SK-N-SH (cell line): ENCODE data around the gene GAS6. TPM values are rescaled to one million over a fixed set of nuclear protein-coding genes. Genes with fewer than 3 reads are reported as not detected.

Experiments
- CTCF ChIA-PET: fragments of 300-600, 350-600 bp; formaldehyde crosslinking; extraction: SDS; loops from one replicate; lab custom pipeline; 2021; lab: Yijun Ruan, JAX
- POLR2A ChIA-PET: fragments of 350-600 bp; sonication (Branson Sonifier 250); formaldehyde crosslinking; extraction: SDS; loops from one replicate; lab custom pipeline; 2020; ENCODE audit warnings: antibody characterized with exemption, inconsistent platforms; lab: Yijun Ruan, JAX
- DNase-seq: peaks from one replicate; pipeline ENCODE4 v3.0.0; 2012
- H2AFZ ChIP-seq: fragments of 200-600 bp; sonication (generic); 2 replicates; pipeline ENCODE4 v1.8.1; 2016; ENCODE audit warnings: antibody characterized with exemption, mild to moderate bottlenecking, low read depth
- H3F3A ChIP-seq: fragments of 200-600 bp; sonication (generic); replicated peaks from 2 replicates; pipeline ENCODE3; 2016; ENCODE audit warnings: antibody characterized with exemption, mild to moderate bottlenecking; ENCODE audit not compliant: insufficient read depth
- H3K27ac ChIP-seq, 2 experiments: fragments of 200-500 bp in 1 of 2; fragments of 200-600 bp in 1 of 2; sonication (Bioruptor generic) in 1 of 2; sonication (generic), shearing (Covaris generic) in 1 of 2; 2 replicates each; pipeline versions ENCODE4 v1.5.1 to v1.6.1; 2014 to 2016; ENCODE audit warnings: low read depth in 2 of 2, inconsistent platforms in 1 of 2, low read length in 1 of 2, mild to moderate bottlenecking in 1 of 2, mixed read lengths in 1 of 2
- H3K27me3 ChIP-seq: fragments of 200-600 bp; sonication (generic), shearing (Covaris generic); 2 replicates; pipeline ENCODE4 v1.6.1; 2016; ENCODE audit warnings: mixed run types; ENCODE audit not compliant: insufficient read depth
- H3K36me3 ChIP-seq, 2 experiments: fragments of 200-500 bp in 1 of 2; fragments of 200-600 bp in 1 of 2; sonication (Bioruptor generic) in 1 of 2; sonication (generic) in 1 of 2; replicated peaks in 1 of 2; 2 replicates each; pipeline versions ENCODE3 to v1.5.1; 2014 to 2016; ENCODE audit warnings: low read length in 1 of 2, mild to moderate bottlenecking in 1 of 2; ENCODE audit not compliant: insufficient read depth in 2 of 2, control insufficient read depth in 1 of 2
- H3K4me1 ChIP-seq, 2 experiments: fragments of 200-500 bp in 1 of 2; fragments of 200-600 bp in 1 of 2; sonication (Bioruptor generic) in 1 of 2; sonication (generic), shearing (Covaris generic) in 1 of 2; 2 replicates each; pipeline versions ENCODE4 v1.5.1 to v1.6.1; 2014 to 2016; ENCODE audit warnings: low read depth in 1 of 2, low read length in 1 of 2, mixed run types in 1 of 2; ENCODE audit not compliant: insufficient read depth in 2 of 2, control insufficient read depth in 1 of 2
- H3K4me2 ChIP-seq: fragments of 200-600 bp; sonication (generic), shearing (Covaris generic); 2 replicates; pipeline ENCODE4 v1.6.1; 2017; ENCODE audit warnings: mixed run types
- H3K4me3 ChIP-seq, 2 experiments: fragments of 200-500 bp in 1 of 2; fragments of 200-600 bp in 1 of 2; sonication (Bioruptor generic) in 1 of 2; sonication (generic), shearing (Covaris generic) in 1 of 2; 2 replicates each; pipeline versions ENCODE4 v1.5.1 to v1.8.1; 2014 to 2016; ENCODE audit warnings: low read depth in 2 of 2, inconsistent platforms in 1 of 2, low read length in 1 of 2, mild to moderate bottlenecking in 1 of 2, mixed read lengths in 1 of 2, moderate library complexity in 1 of 2
- H3K79me2 ChIP-seq: fragments of 200-600 bp; sonication (generic); 2 replicates; pipeline ENCODE4 v1.8.1; 2017; ENCODE audit warnings: mild to moderate bottlenecking; ENCODE audit not compliant: insufficient read depth
- H3K9ac ChIP-seq: fragments of 200-600 bp; sonication (generic); 2 replicates; pipeline ENCODE4 v1.6.1; 2017; ENCODE audit warnings: mixed run types
- H3K9me2 ChIP-seq: fragments of 200-600 bp; sonication (generic); 2 replicates; pipeline ENCODE4 v1.6.1; 2017; ENCODE audit warnings: mixed run types
- H3K9me3 ChIP-seq: fragments of 200-600 bp; sonication (generic); 2 replicates; pipeline ENCODE4 v1.6.1; 2017; ENCODE audit warnings: mixed run types, mild to moderate bottlenecking, moderate library complexity
- H4K20me1 ChIP-seq: fragments of 200-600 bp; sonication (generic); 2 replicates; pipeline ENCODE4 v1.6.1; 2017; ENCODE audit warnings: mild to moderate bottlenecking, mixed run types; ENCODE audit not compliant: insufficient read depth
- ELF1 ChIP-seq: IDR thresholded peaks from 2 replicates; pipeline ENCODE4 v1.4.0; 2012
- EZH2phosphoT487 ChIP-seq: fragments of 200-600 bp; sonication (generic); IDR thresholded peaks from 2 replicates; pipeline ENCODE4 v1.6.1; 2017; ENCODE audit warnings: low read depth, mixed run types, mild to moderate bottlenecking, antibody characterized with exemption, moderate library complexity, borderline replicate concordance
- FOSL2 ChIP-seq: IDR thresholded peaks from 2 replicates; pipeline ENCODE4 v1.4.0; 2012; ENCODE audit warnings: low read depth, mild to moderate bottlenecking, moderate library complexity, borderline replicate concordance
- FOXM1 ChIP-seq: IDR thresholded peaks from 2 replicates; pipeline ENCODE4 v1.4.0; 2012; ENCODE audit warnings: low read depth, mild to moderate bottlenecking
- GABPA ChIP-seq: IDR thresholded peaks from 2 replicates; pipeline ENCODE4 v1.4.0; 2012; ENCODE audit warnings: low read depth, mild to moderate bottlenecking
- MXI1 ChIP-seq: IDR thresholded peaks from 2 replicates; pipeline ENCODE4 v1.6.1; 2012; ENCODE audit warnings: mild to moderate bottlenecking, low read depth, low read length, improper control_type of control experiment
- NRF1 ChIP-seq: IDR thresholded peaks from 2 replicates; pipeline ENCODE4 v1.6.1; 2012; ENCODE audit warnings: low read depth, mild to moderate bottlenecking, low read length
- RFX5 ChIP-seq: IDR thresholded peaks from 2 replicates; pipeline ENCODE4 v1.6.1; 2012; ENCODE audit warnings: mild to moderate bottlenecking, improper control_type of control experiment, low read length
- RXRA ChIP-seq: IDR thresholded peaks from 2 replicates; pipeline ENCODE4 v1.4.0; 2012; ENCODE audit warnings: low read depth, mild to moderate bottlenecking, borderline replicate concordance
- SIN3A ChIP-seq: IDR thresholded peaks from 2 replicates; pipeline ENCODE4 v1.6.1; 2012; ENCODE audit warnings: low read depth, mild to moderate bottlenecking, low read length, moderate library complexity, borderline replicate concordance
- SMC3 ChIP-seq: IDR thresholded peaks from 2 replicates; pipeline ENCODE4 v1.6.1; 2012; ENCODE audit warnings: low read depth, low read length, improper control_type of control experiment
- TAF1 ChIP-seq: IDR thresholded peaks from 2 replicates; pipeline ENCODE4 v1.6.1; 2012; ENCODE audit warnings: low read depth, mild to moderate bottlenecking, low read length, moderate library complexity, borderline replicate concordance
- YY1 ChIP-seq: IDR thresholded peaks from 2 replicates; pipeline ENCODE4 v1.4.0; 2012; ENCODE audit warnings: low read depth, mild to moderate bottlenecking
- WGBS: methylation state at CpG from one replicate; pipeline ENCODE4 v1.1.6; 2017; ENCODE audit warnings: low lambda C conversion rate; 5-methylcytosine and 5-hydroxymethylcytosine counted together
- polyA plus RNA-seq, 3 experiments: library from polyadenylated mRNA; depleted of rRNA; stranded (reverse); fragments of >200 nt; gene quantifications; 2 replicates each; pipeline ENCODE4 v1.2.3, GENCODE V29; 2012
- TF ChIP-seq, protein P1 (sequence below): IDR thresholded peaks from 2 replicates; pipeline ENCODE4 v1.4.0; 2012; ENCODE audit warnings: low read depth
- TF ChIP-seq, protein P2 (sequence below): IDR thresholded peaks from 2 replicates; pipeline ENCODE4 v1.4.0; 2012; ENCODE audit warnings: low read depth, borderline replicate concordance

GAS6 gene
- polyA plus RNA-seq, 1 of the 3 experiments (the other 2 are of a cell fraction), result 380 TPM

DNA sequence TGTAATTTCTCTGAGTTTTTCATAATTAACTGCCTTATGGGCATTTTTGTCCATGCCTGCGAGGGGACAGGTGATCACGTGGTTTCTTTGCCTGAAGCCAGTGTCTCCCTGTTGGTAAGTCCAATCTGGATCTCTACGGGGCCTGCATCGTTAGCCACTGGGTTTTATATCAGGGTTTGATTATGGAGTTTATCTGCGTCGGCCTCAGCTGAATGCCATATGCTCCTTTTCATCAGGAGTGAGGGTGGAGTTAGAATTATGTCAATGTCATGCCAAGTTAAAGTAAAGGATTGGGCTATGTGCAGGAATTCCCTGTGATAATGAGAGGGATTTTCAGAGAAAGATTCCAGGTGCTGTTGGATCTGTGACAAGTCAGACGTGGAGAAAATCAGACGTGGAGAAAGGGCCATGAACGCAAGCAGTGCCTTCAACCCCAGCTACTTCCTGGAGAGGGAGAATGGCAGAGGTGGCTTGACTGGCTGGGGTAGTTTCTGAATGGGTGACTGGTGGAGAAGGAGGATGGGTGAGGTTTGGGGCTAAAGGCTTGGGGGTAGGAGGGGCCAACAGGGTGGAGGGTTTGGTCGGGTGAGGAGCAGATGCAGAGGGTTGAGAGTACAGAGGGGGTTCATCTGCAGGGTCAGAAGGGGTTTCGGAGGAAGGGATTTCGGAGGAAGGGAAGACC is 80.5 kb downstream of the GAS6 start (continued):
- no peak for TF ChIP-seq NRF1
- TF ChIP-seq GABPA, result no peak
- TF ChIP-seq MXI1, result no peak
- no peak for TF ChIP-seq EZH2phosphoT487
- TF ChIP-seq RXRA, result no peak
- no peak for TF ChIP-seq RFX5
- no peak for TF ChIP-seq FOXM1
- TF ChIP-seq, protein P1, sequence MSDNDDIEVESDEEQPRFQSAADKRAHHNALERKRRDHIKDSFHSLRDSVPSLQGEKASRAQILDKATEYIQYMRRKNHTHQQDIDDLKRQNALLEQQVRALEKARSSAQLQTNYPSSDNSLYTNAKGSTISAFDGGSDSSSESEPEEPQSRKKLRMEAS, result no peak
- TF ChIP-seq FOSL2, result no peak
- TF ChIP-seq ELF1, result no peak
- TF ChIP-seq, all 33 proteins: peak for 0

DNA sequence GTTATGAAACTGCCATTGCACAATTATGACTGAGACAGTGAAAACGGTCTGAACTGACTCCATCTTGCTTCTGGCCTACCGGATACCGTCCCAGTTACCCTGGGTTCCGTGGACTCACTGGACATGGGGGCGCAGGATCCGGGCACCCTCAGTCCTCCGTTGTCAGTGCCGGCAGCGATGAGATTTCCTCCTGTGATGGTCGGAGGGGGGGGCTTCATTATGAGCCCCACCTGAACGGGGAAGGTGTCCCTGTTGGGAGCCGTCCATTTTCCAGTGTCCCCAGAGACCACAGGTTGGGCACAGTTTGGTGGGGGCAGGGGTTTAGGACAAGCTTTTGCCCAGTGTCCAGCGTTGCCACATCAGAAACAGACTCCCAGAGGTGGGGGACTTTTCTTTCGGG is 81.4 kb downstream of the GAS6 start:
- DNase-seq, result no peak
- Histone ChIP-seq H3K27ac (no peak overlapping the region), H3K4me1 (no peaks in the 10 kb centered on the region; a peak in 1 of 4 replicates), H3K9ac (no peak overlapping the region), H4K20me1 (no peaks in the 10 kb centered on the region), H3K4me3 (no peak overlapping the region), H3K27me3 (no peaks in the 10 kb centered on the region)
- WGBS, result 82% methylated on average over 8 of the region's 14 CpGs
- TF ChIP-seq, protein P2, sequence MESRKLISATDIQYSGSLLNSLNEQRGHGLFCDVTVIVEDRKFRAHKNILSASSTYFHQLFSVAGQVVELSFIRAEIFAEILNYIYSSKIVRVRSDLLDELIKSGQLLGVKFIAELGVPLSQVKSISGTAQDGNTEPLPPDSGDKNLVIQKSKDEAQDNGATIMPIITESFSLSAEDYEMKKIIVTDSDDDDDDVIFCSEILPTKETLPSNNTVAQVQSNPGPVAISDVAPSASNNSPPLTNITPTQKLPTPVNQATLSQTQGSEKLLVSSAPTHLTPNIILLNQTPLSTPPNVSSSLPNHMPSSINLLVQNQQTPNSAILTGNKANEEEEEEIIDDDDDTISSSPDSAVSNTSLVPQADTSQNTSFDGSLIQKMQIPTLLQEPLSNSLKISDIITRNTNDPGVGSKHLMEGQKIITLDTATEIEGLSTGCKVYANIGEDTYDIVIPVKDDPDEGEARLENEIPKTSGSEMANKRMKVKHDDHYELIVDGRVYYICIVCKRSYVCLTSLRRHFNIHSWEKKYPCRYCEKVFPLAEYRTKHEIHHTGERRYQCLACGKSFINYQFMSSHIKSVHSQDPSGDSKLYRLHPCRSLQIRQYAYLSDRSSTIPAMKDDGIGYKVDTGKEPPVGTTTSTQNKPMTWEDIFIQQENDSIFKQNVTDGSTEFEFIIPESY, result no peak
- TF ChIP-seq TAF1 (no peak), SMC3 (no peak), EZH2phosphoT487 (no peak)
- TF ChIP-seq, all 33 proteins: peak for 0
- Histone ChIP-seq H3K9me2 (no peaks in the 10 kb centered on the region; the same call in 1 of the 2 replicates), H3K79me2 (no peaks in the 10 kb centered on the region), H3F3A (peaks cover 7% of the 10 kb centered on the region), H3K9me3 (no peaks in the 10 kb centered on the region), H3K4me2 (no peak overlapping the region), H2AFZ (no peak overlapping the region), H3K36me3 (no peaks in the 10 kb centered on the region)
- ChIA-PET POLR2A (no interaction called here), CTCF (no interaction called here)

DNA sequence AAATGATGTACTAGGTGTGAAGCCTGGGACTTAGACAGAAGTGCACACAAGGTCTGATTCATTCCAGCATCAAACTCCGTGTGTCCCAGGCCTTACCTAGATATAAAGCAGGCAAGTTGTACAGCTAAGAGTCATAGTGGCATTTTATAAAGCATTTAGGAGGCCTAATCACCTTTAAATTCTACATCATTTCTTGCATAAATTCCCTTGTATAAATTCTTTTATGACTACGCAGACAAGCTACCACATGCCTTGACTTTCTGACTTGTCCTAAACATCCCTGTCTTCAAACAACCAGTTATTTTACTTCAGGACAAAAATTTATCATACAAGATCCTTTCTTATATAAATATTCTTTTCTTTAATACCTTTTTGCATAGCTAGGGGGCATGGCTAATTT is 82.3 kb downstream of the GAS6 start:
- POLR2A ChIA-PET, result no interaction called here
- Histone ChIP-seq H3K4me2 (no peak overlapping the region), H3K9ac (no peak overlapping the region), H3K27me3 (no peaks in the 10 kb centered on the region)
- no peak for TF ChIP-seq RFX5
- TF ChIP-seq, protein P1, result no peak
- no peak for TF ChIP-seq SIN3A
- TF ChIP-seq YY1, result no peak
- TF ChIP-seq, all 33 proteins: peak for 0
- H3K36me3 ChIP-seq, result no peaks in the 10 kb centered on the region
- WGBS, result 77% methylated on average over 2 of the region's 2 CpGs
- H3K4me1 ChIP-seq, result no peaks in the 10 kb centered on the region; a peak in 1 of 4 replicates
- no peaks in the 10 kb centered on the region for H4K20me1 ChIP-seq
- no peaks in the 10 kb centered on the region; the same call in 1 of the 2 replicates for H3K9me2 ChIP-seq
- no peak overlapping the region for H3K4me3 ChIP-seq
- H3K79me2 ChIP-seq, result no peaks in the 10 kb centered on the region
- CTCF ChIA-PET, result no interaction called here
- no peak overlapping the region for H3K27ac ChIP-seq
- no peaks in the 10 kb centered on the region for H3K9me3 ChIP-seq
- DNase-seq, result no peak
- no peak overlapping the region for H2AFZ ChIP-seq
- peaks cover 7% of the 10 kb centered on the region for H3F3A ChIP-seq
